Activated CD4-positive, alpha-beta T cell treated with anti-CD3 and anti-CD28 coated beads, Interleukin-2, amount 50 U/mL, for 1 hour (primary cell): ENCODE measurements around the gene NTM.

ENCODE experiments used
- DNase-seq: peaks from one replicate; pipeline ENCODE4 v3.0.0-alpha.2; 2020

The NTM gene

GRCh38 chr11:131510662-131511061 lies 140.2 kb downstream of the NTM start:
- no peak for DNase-seq

- no peak for DNase-seq
Measured at GRCh38 chr11:131511794-131512193, 141.4 kb downstream of the NTM start.

GRCh38 chr11:131512228-131512627 lies 141.8 kb downstream of the NTM start:
- no peak for DNase-seq

GRCh38 chr11:131514062-131514461 lies 143.6 kb downstream of the NTM start:
- DNase-seq: no peak

- DNase-seq: no peak
Measured at GRCh38 chr11:131518305-131518838, 148.0 kb downstream of the NTM start.

- DNase-seq: no peak
Measured at GRCh38 chr11:131522851-131523250, 152.4 kb downstream of the NTM start.

GRCh38 chr11:131530407-131530806 lies 160.0 kb downstream of the NTM start:
- no peak for DNase-seq

GRCh38 chr11:131533149-131533548 lies 162.7 kb downstream of the NTM start:
- DNase-seq: no peak

GRCh38 chr11:131533998-131534397 lies 163.6 kb downstream of the NTM start:
- DNase-seq: no peak

- no peak for DNase-seq
Measured at GRCh38 chr11:131534611-131535010, 164.2 kb downstream of the NTM start.

GRCh38 chr11:131536159-131536558 lies 165.7 kb downstream of the NTM start:
- DNase-seq: no peak

- DNase-seq: no peak
Measured at GRCh38 chr11:131537196-131537595, 166.8 kb downstream of the NTM start.

GRCh38 chr11:131537748-131538147 lies 167.3 kb downstream of the NTM start:
- DNase-seq: no peak

- no peak for DNase-seq
Measured at GRCh38 chr11:131538322-131538721, 167.9 kb downstream of the NTM start.

- DNase-seq: no peak
Measured at GRCh38 chr11:131540676-131541075, 170.3 kb downstream of the NTM start.

GRCh38 chr11:131543389-131544025 lies 173.1 kb downstream of the NTM start:
- no peak for DNase-seq

- DNase-seq: no peak
Measured at GRCh38 chr11:131544591-131544990, 174.2 kb downstream of the NTM start.

GRCh38 chr11:131546218-131546895 lies 175.9 kb downstream of the NTM start:
- DNase-seq: no peak

- DNase-seq: no peak
Measured at GRCh38 chr11:131549099-131549498, 178.7 kb downstream of the NTM start.

GRCh38 chr11:131549770-131550169 lies 179.4 kb downstream of the NTM start:
- no peak for DNase-seq

- no peak for DNase-seq
Measured at GRCh38 chr11:131560287-131560686, 189.9 kb downstream of the NTM start.

GRCh38 chr11:131561501-131561900 lies 191.1 kb downstream of the NTM start:
- no peak for DNase-seq

- DNase-seq: no peak
Measured at GRCh38 chr11:131561972-131562371, 191.6 kb downstream of the NTM start.

- no peak for DNase-seq
Measured at GRCh38 chr11:131568318-131568717, 197.9 kb downstream of the NTM start.

- no peak for DNase-seq
Measured at GRCh38 chr11:131571571-131571970, 201.2 kb downstream of the NTM start.
